ENCODE data around the gene TFDP3. TPM values are rescaled to one million over a fixed set of nuclear protein-coding genes. Genes with fewer than 3 reads are reported as not detected.
A peak's percentile ranks its signal among the peaks of the same experiment; 100 is the strongest.

TFDP3 gene
- polyA plus RNA-seq, 3 donors from 2014 or later, result not detected

- peak in 1 of 3 donors; percentile 0 for DNase-seq
- no peaks in the 10 kb centered on the region for H3K4me1 Mint-ChIP-seq
- peaks cover 2 to 6% (median 4%) of the 10 kb centered on the region in 3 donors for H3K27me3 Mint-ChIP-seq (ENCODE audit: low read depth in 3 of 3)
- no peaks in the 10 kb centered on the region for H3K9me3 Mint-ChIP-seq
- no peak overlapping the region for H3K27ac Mint-ChIP-seq
- no peaks in the 10 kb centered on the region for H3K36me3 Mint-ChIP-seq
- H3K4me3 Mint-ChIP-seq, result no peak overlapping the region
These were observed 2.4 kb downstream of the TFDP3 start for GRCh38 chrX:133215747-133216146.

DNA sequence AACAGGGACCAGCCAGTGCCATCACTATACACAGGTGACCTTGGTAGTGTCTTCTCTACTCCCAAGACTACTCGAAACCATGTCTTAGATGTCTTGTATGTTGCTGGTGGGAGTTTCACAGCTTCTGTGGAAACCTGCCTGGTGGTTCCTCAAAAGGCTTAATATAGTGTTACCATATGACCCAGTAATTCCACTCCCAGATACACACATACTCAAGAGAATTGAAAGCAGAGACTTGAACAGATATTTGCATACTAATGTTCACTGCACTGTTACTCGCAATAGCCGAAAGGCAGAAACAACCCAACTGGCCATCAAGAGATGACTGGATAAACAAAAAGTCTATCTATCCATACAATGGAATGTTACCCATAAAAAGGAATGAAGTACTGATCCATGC lies 3.1 kb downstream of the TFDP3 start:
- no peaks in the 10 kb centered on the region for H3K36me3 Mint-ChIP-seq
- DNase-seq, result no peak
- peaks cover 0 to 6% (median 2%) of the 10 kb centered on the region in 3 donors for H3K27me3 Mint-ChIP-seq (ENCODE audit: low read depth in 3 of 3)
- no peaks in the 10 kb centered on the region for H3K9me3 Mint-ChIP-seq
- H3K4me3 Mint-ChIP-seq, result no peak overlapping the region
- H3K4me1 Mint-ChIP-seq, result no peaks in the 10 kb centered on the region
- no peak overlapping the region for H3K27ac Mint-ChIP-seq

- no peak overlapping the region for H3K27ac Mint-ChIP-seq
- no peaks in the 10 kb centered on the region for H3K9me3 Mint-ChIP-seq
- H3K27me3 Mint-ChIP-seq (ENCODE audit: low read depth in 3 of 3), result peaks cover 0 to 6% (median 2%) of the 10 kb centered on the region in 3 donors
- no peak overlapping the region for H3K4me3 Mint-ChIP-seq
- H3K4me1 Mint-ChIP-seq, result no peaks in the 10 kb centered on the region
- DNase-seq, result no peak
- no peaks in the 10 kb centered on the region for H3K36me3 Mint-ChIP-seq
These were observed 3.9 kb downstream of the TFDP3 start for GRCh38 chrX:133214301-133214700.

DNA sequence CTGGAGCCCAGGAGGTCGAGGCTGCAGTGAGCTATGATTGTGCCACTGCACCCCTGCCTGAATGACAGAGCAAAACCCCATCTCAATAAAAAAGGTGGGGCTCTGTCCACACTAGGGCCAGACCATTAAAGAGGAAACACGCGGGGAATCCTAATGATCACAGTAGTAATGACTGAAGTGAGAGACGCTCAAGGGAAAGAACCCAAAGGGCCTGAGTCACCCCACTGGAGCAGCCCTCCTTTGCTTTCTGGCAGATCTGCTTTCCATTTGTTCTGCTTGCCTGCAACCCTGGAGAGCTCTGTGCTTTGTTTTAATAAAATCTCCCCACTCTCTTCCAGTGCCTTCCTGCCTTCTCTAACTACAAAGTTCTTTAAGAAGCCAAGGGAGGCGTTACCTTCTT lies 5.0 kb downstream of the TFDP3 start:
- no peak for DNase-seq
- Mint-ChIP-seq H3K4me1 (no peaks in the 10 kb centered on the region), H3K4me3 (no peak overlapping the region), H3K36me3 (no peaks in the 10 kb centered on the region), H3K27me3 (ENCODE audit: low read depth in 3 of 3) (peaks cover 0 to 6% (median 2%) of the 10 kb centered on the region in 3 donors), H3K27ac (no peak overlapping the region), H3K9me3 (no peaks in the 10 kb centered on the region)

DNA sequence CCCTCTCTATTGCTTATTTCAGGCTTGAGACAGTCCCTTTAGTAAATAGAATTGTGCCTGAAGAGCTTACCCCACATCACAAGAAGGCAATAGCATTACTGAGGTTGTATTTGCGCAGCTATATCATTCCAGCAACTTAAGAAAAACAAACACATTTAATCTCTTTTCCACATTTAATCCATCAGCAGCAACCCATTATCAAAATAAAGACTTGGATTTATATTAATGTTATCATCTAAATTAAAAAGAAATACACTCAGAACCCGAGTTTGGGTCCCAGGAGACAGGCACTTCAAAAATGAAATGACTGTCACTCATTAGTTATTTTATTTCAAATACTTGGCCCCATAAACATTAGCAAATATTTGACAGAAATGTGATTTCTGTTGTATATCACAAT lies 10.4 kb downstream of the TFDP3 start:
- H3K27me3 Mint-ChIP-seq (ENCODE audit: low read depth in 3 of 3), result peaks cover 0 to 8% (median 2%) of the 10 kb centered on the region in 3 donors
- no peak for DNase-seq
- H3K9me3 Mint-ChIP-seq, result no peaks in the 10 kb centered on the region
- no peaks in the 10 kb centered on the region for H3K4me1 Mint-ChIP-seq
- no peak overlapping the region for H3K27ac Mint-ChIP-seq
- no peaks in the 10 kb centered on the region for H3K36me3 Mint-ChIP-seq
- H3K4me3 Mint-ChIP-seq, result no peak overlapping the region

DNA sequence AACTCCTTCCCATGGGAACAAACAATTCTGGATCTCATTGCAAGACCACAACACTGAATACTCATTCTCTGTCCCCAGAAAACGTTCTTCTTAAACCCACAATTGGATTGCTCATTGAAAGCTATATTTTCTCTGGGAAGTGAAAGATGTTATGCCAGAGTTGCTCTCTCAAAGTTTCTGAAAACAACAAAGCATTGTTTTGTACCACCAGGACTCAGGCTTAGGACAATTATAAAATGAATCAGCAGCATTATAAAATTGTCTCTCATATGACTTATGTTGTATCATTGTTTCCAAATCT lies 26.5 kb downstream of the TFDP3 start:
- H3K36me3 Mint-ChIP-seq, result no peaks in the 10 kb centered on the region
- no peaks in the 10 kb centered on the region for H3K4me1 Mint-ChIP-seq
- H3K27ac Mint-ChIP-seq, result no peak overlapping the region
- H3K9me3 Mint-ChIP-seq, result no peaks in the 10 kb centered on the region
- no peak overlapping the region for H3K4me3 Mint-ChIP-seq
- no peak for DNase-seq
- peaks cover 2 to 19% (median 4%) of the 10 kb centered on the region in 3 donors for H3K27me3 Mint-ChIP-seq (ENCODE audit: low read depth in 3 of 3)

DNA sequence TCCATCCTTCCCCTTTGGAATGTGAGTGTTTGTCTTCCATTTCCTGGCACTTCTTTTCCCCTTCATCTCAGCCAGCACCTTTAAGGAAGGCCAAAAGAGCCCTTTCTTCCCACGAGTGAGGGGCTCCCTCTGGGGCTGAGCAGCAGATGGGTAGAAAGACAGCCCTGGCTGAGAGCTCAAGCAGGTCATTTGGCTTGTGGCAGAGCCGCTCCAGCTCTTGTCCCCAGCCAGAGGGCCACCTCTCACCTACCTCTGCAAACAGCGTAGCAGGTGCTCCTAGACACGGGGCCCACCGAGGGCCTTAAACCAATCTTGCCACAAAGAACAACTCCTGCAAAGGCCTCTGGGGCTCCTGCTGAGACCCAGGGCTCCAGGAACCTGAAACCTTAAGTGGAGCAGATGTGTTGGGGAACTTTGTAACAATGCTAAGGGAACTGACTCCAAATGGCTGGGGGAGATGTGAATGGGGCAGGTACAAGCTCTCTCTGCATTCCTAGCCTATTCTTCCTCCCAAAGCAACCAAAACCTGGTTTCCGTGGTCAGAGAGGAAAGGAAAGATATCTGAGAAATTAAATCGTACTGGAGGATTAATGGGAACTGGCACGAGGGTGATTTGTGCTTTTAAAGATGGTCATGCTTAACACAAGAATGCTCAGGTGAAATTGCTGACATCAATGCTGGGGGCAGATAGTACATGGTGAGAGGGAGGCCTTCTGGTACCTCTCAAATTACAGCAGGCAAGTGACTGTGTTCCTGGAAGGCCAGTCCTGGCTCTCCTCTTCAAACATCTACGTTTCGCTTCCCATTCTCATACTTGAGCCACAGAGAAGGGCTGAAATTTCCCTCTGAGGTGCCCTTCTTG lies 27.0 kb downstream of the TFDP3 start:
- Mint-ChIP-seq H3K4me1 (no peaks in the 10 kb centered on the region), H3K27ac (no peak overlapping the region), H3K27me3 (ENCODE audit: low read depth in 3 of 3) (peaks cover 2 to 21% (median 4%) of the 10 kb centered on the region in 3 donors), H3K36me3 (no peaks in the 10 kb centered on the region), H3K9me3 (no peaks in the 10 kb centered on the region), H3K4me3 (no peak overlapping the region)
- DNase-seq, result no peak

GRCh38 chrX:133189195-133189594 lies 29.0 kb downstream of the TFDP3 start:
- no peaks in the 10 kb centered on the region for H3K9me3 Mint-ChIP-seq
- no peaks in the 10 kb centered on the region for H3K36me3 Mint-ChIP-seq
- H3K27ac Mint-ChIP-seq, result no peak overlapping the region
- peaks cover 2 to 18% (median 4%) of the 10 kb centered on the region in 3 donors for H3K27me3 Mint-ChIP-seq (ENCODE audit: low read depth in 3 of 3)
- H3K4me3 Mint-ChIP-seq, result no peak overlapping the region
- DNase-seq, result no peak
- H3K4me1 Mint-ChIP-seq, result no peaks in the 10 kb centered on the region

DNA sequence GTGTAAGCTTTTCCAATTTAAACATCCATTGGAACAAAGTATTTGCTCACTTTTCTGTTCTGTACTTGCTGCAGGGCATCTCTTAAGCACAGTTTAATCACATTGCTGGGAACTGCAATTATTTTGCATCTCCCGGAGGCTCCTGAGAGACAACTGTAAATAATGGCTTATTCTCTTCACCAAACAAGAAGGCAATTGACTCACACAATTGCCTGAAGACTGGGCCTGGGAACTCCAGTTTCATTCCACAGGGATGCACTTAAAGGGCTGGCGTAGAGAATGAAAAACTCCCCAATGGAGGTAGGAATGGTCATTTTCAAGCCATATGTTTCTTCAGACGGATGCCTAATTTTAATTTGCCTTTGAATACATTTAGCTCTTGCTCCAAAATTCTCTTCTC lies 29.5 kb downstream of the TFDP3 start:
- no peaks in the 10 kb centered on the region for H3K9me3 Mint-ChIP-seq
- H3K4me1 Mint-ChIP-seq, result no peaks in the 10 kb centered on the region
- peaks cover 2 to 18% (median 4%) of the 10 kb centered on the region in 3 donors for H3K27me3 Mint-ChIP-seq (ENCODE audit: low read depth in 3 of 3)
- no peaks in the 10 kb centered on the region for H3K36me3 Mint-ChIP-seq
- no peak for DNase-seq
- H3K4me3 Mint-ChIP-seq, result no peak overlapping the region
- H3K27ac Mint-ChIP-seq, result no peak overlapping the region

- Mint-ChIP-seq H3K4me1 (no peaks in the 10 kb centered on the region), H3K27me3 (ENCODE audit: low read depth in 3 of 3) (peaks cover 2 to 18% (median 4%) of the 10 kb centered on the region in 3 donors), H3K27ac (no peak overlapping the region), H3K36me3 (no peaks in the 10 kb centered on the region), H3K4me3 (no peak overlapping the region), H3K9me3 (no peaks in the 10 kb centered on the region)
- no peak for DNase-seq
These were observed 32.2 kb downstream of the TFDP3 start for GRCh38 chrX:133185938-133186337.

- Mint-ChIP-seq H3K27me3 (ENCODE audit: low read depth in 3 of 3) (peaks cover 2 to 18% (median 4%) of the 10 kb centered on the region in 3 donors), H3K36me3 (no peaks in the 10 kb centered on the region), H3K4me1 (no peaks in the 10 kb centered on the region)
These were observed 33.0 kb downstream of the TFDP3 start for GRCh38 chrX:133185119-133185518.

GRCh38 chrX:133183806-133184205 lies 34.3 kb downstream of the TFDP3 start:
- no peaks in the 10 kb centered on the region for H3K36me3 Mint-ChIP-seq
- no peak for DNase-seq
- no peaks in the 10 kb centered on the region for H3K9me3 Mint-ChIP-seq
- no peaks in the 10 kb centered on the region for H3K4me1 Mint-ChIP-seq
- no peak overlapping the region for H3K4me3 Mint-ChIP-seq
- no peak overlapping the region for H3K27ac Mint-ChIP-seq
- peaks cover 0 to 9% (median 4%) of the 10 kb centered on the region in 3 donors for H3K27me3 Mint-ChIP-seq (ENCODE audit: low read depth in 3 of 3)

More at GRCh38 chrX:133185119-133185518, 33.0 kb downstream of the TFDP3 start:
- no peaks in the 10 kb centered on the region for H3K9me3 Mint-ChIP-seq
- no peak for DNase-seq
- H3K4me3 Mint-ChIP-seq, result no peak overlapping the region
- no peak overlapping the region for H3K27ac Mint-ChIP-seq

DNA sequence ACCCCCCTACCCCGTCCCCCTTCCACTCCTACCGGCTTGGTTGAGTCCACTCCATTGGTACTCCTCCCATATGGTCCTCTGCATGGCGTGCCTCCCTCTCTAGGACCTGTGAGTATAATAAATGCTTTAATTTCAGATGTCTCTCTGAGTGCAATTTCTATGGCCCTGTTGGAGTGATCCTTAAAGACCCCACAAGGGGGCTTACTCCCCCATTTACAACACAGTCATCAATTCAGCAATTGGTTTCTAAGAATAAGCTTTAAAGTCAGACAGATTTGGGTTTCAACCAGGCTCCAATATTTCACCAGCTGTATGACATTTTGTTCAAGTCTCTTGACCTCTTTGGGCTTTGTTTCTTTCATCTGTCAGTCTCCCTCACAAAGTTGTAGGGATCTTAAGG lies 38.7 kb downstream of the TFDP3 start:
- H3K9me3 Mint-ChIP-seq, result no peaks in the 10 kb centered on the region
- H3K27me3 Mint-ChIP-seq (ENCODE audit: low read depth in 3 of 3), result peaks cover 0 to 4% (median 4%) of the 10 kb centered on the region in 3 donors
- peaks cover 5 to 10% of the 10 kb centered on the region in 2 donors for H3K4me1 Mint-ChIP-seq
- no peak overlapping the region for H3K4me3 Mint-ChIP-seq
- H3K27ac Mint-ChIP-seq, result no peak overlapping the region
- no peaks in the 10 kb centered on the region for H3K36me3 Mint-ChIP-seq
- no peak for DNase-seq

DNA sequence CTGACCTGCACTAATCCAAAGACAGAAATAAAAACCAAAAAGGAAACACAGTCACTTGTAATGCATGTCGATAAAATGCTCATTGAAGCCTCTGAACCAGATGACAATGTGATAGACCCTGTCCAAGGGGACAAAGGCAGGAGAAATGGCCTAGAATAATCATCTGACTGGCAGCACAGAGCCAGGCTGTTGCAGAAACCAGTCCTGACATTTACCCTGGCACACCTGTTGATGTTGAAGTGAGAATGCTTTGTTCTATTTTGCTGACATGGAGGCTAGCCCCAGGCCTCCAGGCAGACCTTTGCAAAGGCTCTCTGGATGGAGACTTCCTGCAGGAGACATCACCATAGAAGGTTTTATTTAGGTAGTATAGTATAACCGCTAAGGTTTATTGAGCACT lies 41.0 kb downstream of the TFDP3 start:
- Mint-ChIP-seq H3K4me3 (no peak overlapping the region), H3K4me1 (peaks cover 5 to 10% of the 10 kb centered on the region in 2 donors), H3K27ac (no peak overlapping the region), H3K36me3 (no peaks in the 10 kb centered on the region), H3K27me3 (ENCODE audit: low read depth in 3 of 3) (peaks cover 0 to 6% (median 4%) of the 10 kb centered on the region in 3 donors), H3K9me3 (no peaks in the 10 kb centered on the region)
- DNase-seq, result no peak

DNA sequence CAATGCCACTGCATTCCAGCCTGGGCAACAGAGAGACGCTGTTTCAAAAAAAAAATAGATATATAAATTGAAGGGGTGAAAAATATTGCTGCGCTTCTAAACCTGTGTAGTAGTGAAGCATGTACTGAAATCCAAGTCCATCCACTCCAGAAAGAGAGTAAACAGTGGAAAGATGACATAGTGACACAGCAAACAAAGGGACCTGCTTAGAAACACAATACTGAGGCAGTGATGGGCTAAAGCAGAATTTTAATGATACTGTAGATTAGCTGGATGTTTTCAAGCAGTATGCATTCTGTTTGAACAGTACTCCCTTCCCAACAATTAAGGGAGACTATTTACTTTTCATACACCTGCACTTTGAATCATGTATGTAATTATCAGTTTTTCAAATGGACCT lies 42.5 kb downstream of the TFDP3 start:
- peaks cover 0 to 6% (median 4%) of the 10 kb centered on the region in 3 donors for H3K27me3 Mint-ChIP-seq (ENCODE audit: low read depth in 3 of 3)
- no peaks in the 10 kb centered on the region for H3K36me3 Mint-ChIP-seq
- H3K4me3 Mint-ChIP-seq, result no peak overlapping the region
- H3K9me3 Mint-ChIP-seq, result no peaks in the 10 kb centered on the region
- no peak overlapping the region for H3K27ac Mint-ChIP-seq
- H3K4me1 Mint-ChIP-seq, result peaks cover 5 to 10% of the 10 kb centered on the region in 2 donors
- no peak for DNase-seq
